ENCODE measurements around the gene RNU1-3.
"Not testable (repeated sequence)": the region's sequence is repeated elsewhere in the genome, so short reads cannot be mapped to it uniquely, and the experiment has no call there.

GRCh38 chr1:16684738-16685337 lies 18.1 kb upstream of the RNU1-3 start:
- peak in 2 of 4 experiments; percentile 46 to 55 for TF ChIP-seq CTCF (IDR thresholded peaks at IDR 0.05)
- TF ChIP-seq POLR2A (IDR thresholded peaks at IDR 0.05): not testable (repeated sequence)

Measured in uterus (tissue), 2 donors.